Measurements from ENCODE around the gene ANKRD11.

The ANKRD11 gene

DNA sequence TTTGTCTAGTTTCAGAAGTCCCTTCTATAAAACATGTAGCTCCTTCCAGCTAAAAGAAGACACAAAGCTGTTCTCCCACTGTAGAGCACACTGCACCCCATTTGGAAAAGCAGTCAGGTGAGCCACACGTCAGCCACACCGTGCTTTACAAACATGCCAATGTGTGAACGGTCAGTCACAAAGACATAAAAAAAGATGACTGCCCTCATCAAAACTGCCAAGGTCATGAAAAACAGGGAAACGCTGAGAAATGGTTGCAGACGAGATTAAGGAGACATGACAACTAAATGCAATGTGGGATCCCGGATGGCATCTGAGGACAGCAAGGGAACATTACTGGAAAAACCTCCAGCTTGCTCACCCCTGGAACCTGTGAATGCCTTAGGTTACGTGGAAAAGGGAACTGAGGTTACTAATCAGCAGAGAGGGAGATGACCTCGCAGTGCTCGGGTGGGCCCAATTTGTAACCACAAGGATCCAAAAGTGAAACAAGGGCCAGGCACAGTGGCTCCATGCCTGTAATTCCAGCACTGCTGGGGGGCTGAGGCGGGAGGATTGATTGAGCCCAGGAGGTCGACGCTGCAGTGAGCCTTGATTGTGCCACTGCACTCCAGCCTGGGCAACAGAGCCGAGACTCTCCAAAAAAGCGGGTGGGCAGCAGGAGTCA, 8.1 kb downstream of the ANKRD11 start:
- peak overlapping the region; percentile 85 for H3K4ac ChIP-seq (ENCODE audit: low read depth, low read length)
- H3K36me3 ChIP-seq (ENCODE audit: control insufficient read depth in 1 of 2, insufficient read depth in 2 of 2, low read length in 2 of 2): peaks cover 0 to 6% of the 10 kb centered on the region in 2 experiments
- H3K18ac ChIP-seq (ENCODE audit: low read length): no peak overlapping the region
- no peak overlapping the region for H4K12ac ChIP-seq (ENCODE audit: low read depth, low read length)
- WGBS (ENCODE audit: extremely low coverage, insufficient coverage, insufficient read length): no CpG with 5 or more reads among the region's 14 CpGs
- H3K27ac ChIP-seq (ENCODE audit: low read depth, low read length): no peak overlapping the region
- no peak overlapping the region for H3K14ac ChIP-seq (ENCODE audit: low read length)
- H3K27me3 ChIP-seq (ENCODE audit: insufficient read depth, low read length): no peaks in the 10 kb centered on the region
- H4K8ac ChIP-seq (ENCODE audit: low read depth, low read length): no peak overlapping the region
- no peak overlapping the region for H2BK5ac ChIP-seq (ENCODE audit: low read depth, low read length, poor library complexity)
- no peaks in the 10 kb centered on the region for H3K79me1 ChIP-seq (ENCODE audit: low read length)
- no peaks in the 10 kb centered on the region for H3K9me3 ChIP-seq (ENCODE audit: insufficient read depth, low read depth, low read length)
- H3K9ac ChIP-seq (ENCODE audit: low read length): no peak overlapping the region
- no peak overlapping the region for H2BK12ac ChIP-seq (ENCODE audit: low read length)
- H3K4me2 ChIP-seq (ENCODE audit: low read length): no peak overlapping the region
- peaks cover 11 to 17% of the 10 kb centered on the region in 2 experiments for H3K4me1 ChIP-seq (ENCODE audit: control insufficient read depth in 1 of 2, insufficient read depth in 2 of 2, low read length in 2 of 2)
- H2AK5ac ChIP-seq (ENCODE audit: low read length): no peak overlapping the region
- H2AFZ ChIP-seq (ENCODE audit: insufficient read depth, low read length, poor library complexity): no peak overlapping the region
- DNase-seq: no peak
- H4K91ac ChIP-seq (ENCODE audit: low read depth, low read length): no peak overlapping the region
- no peak overlapping the region for H2BK120ac ChIP-seq (ENCODE audit: insufficient read depth, low read length, poor library complexity)
- H3K79me2 ChIP-seq (ENCODE audit: control insufficient read depth, insufficient read depth, low read length, poor library complexity): peaks cover 41% of the 10 kb centered on the region
- no peak overlapping the region for H3K4me3 ChIP-seq (ENCODE audit: low read depth, low read length)
- no peak overlapping the region for H3K23ac ChIP-seq (ENCODE audit: low read length)

DNA sequence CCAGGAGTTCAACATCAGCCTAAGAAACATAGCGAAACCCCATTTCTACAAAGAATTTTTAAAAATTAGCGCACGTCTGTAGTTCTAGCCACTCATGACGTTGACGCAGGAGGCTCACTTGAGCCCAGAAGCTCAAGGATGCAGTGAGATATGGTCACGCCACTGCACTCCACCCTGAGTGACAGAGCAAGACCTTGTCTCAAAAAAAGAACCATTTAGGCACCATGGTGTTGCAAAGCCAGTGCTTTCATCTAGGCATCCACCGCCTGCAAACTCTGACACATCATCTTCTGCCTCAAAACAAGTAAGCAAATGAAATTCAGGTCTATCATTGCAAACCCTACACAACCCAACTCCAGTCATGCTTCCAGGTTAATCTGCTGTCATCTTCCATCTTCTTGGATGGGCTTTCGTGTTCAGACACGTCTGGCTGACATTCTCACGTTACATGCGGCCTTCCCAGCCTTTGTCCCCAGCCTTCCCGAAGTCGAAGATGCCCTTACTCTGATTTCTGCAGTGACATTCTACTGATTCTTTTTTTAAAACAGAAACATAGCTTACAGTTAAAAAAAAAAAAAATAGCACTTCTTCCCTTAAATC, 8.9 kb downstream of the ANKRD11 start:
- peaks cover 11 to 18% of the 10 kb centered on the region in 2 experiments for H3K4me1 ChIP-seq (ENCODE audit: control insufficient read depth in 1 of 2, insufficient read depth in 2 of 2, low read length in 2 of 2)

GRCh38 chr16:89478576-89479221, 11.7 kb downstream of the ANKRD11 start:
- Histone ChIP-seq H4K12ac (ENCODE audit: low read depth, low read length) (no peak overlapping the region), H2BK12ac (ENCODE audit: low read length) (no peak overlapping the region), H3K4ac (ENCODE audit: low read depth, low read length) (peak overlapping the region; percentile 56), H3K27ac (ENCODE audit: low read depth, low read length) (no peak overlapping the region), H3K79me1 (ENCODE audit: low read length) (no peaks in the 10 kb centered on the region), H3K4me3 (ENCODE audit: low read depth, low read length) (no peak overlapping the region), H2AK5ac (ENCODE audit: low read length) (no peak overlapping the region), H3K18ac (ENCODE audit: low read length) (no peak overlapping the region), H3K36me3 (ENCODE audit: control insufficient read depth in 1 of 2, insufficient read depth in 2 of 2, low read length in 2 of 2) (peaks cover 0 to 4% of the 10 kb centered on the region in 2 experiments), H3K14ac (ENCODE audit: low read length) (no peak overlapping the region), H2AFZ (ENCODE audit: insufficient read depth, low read length, poor library complexity) (no peak overlapping the region), H3K23ac (ENCODE audit: low read length) (no peak overlapping the region), H3K9me3 (ENCODE audit: insufficient read depth, low read depth, low read length) (no peaks in the 10 kb centered on the region), H3K4me1 (ENCODE audit: control insufficient read depth in 1 of 2, insufficient read depth in 2 of 2, low read length in 2 of 2) (peaks cover 18 to 30% of the 10 kb centered on the region in 2 experiments), H2BK120ac (ENCODE audit: insufficient read depth, low read length, poor library complexity) (no peak overlapping the region), H4K91ac (ENCODE audit: low read depth, low read length) (no peak overlapping the region), H3K4me2 (ENCODE audit: low read length) (no peak overlapping the region), H4K8ac (ENCODE audit: low read depth, low read length) (no peak overlapping the region), H2BK5ac (ENCODE audit: low read depth, low read length, poor library complexity) (no peak overlapping the region), H3K79me2 (ENCODE audit: control insufficient read depth, insufficient read depth, low read length, poor library complexity) (peaks cover 45% of the 10 kb centered on the region), H3K9ac (ENCODE audit: low read length) (no peak overlapping the region), H3K27me3 (ENCODE audit: insufficient read depth, low read length) (no peaks in the 10 kb centered on the region)
- DNase-seq: peak; percentile 54 to 69
- no CpG with 5 or more reads among the region's 14 CpGs for WGBS (ENCODE audit: extremely low coverage, insufficient coverage, insufficient read length)

More for the DNA sequence above, 8.9 kb downstream of the ANKRD11 start:
- WGBS (ENCODE audit: extremely low coverage, insufficient coverage, insufficient read length): no CpG with 5 or more reads among the region's 13 CpGs
- no peak overlapping the region for H3K14ac ChIP-seq (ENCODE audit: low read length)
- no peak overlapping the region for H4K8ac ChIP-seq (ENCODE audit: low read depth, low read length)
- no peak overlapping the region for H3K23ac ChIP-seq (ENCODE audit: low read length)
- H3K79me2 ChIP-seq (ENCODE audit: control insufficient read depth, insufficient read depth, low read length, poor library complexity): peaks cover 43% of the 10 kb centered on the region
- H4K91ac ChIP-seq (ENCODE audit: low read depth, low read length): no peak overlapping the region
- no peak for DNase-seq
- no peak overlapping the region for H2AFZ ChIP-seq (ENCODE audit: insufficient read depth, low read length, poor library complexity)
- H2BK5ac ChIP-seq (ENCODE audit: low read depth, low read length, poor library complexity): no peak overlapping the region
- no peak overlapping the region for H3K4me2 ChIP-seq (ENCODE audit: low read length)
- peak overlapping the region; percentile 99 for H3K4ac ChIP-seq (ENCODE audit: low read depth, low read length)
- no peak overlapping the region for H2BK120ac ChIP-seq (ENCODE audit: insufficient read depth, low read length, poor library complexity)
- H3K27ac ChIP-seq (ENCODE audit: low read depth, low read length): no peak overlapping the region
- H3K4me3 ChIP-seq (ENCODE audit: low read depth, low read length): no peak overlapping the region
- no peaks in the 10 kb centered on the region for H3K79me1 ChIP-seq (ENCODE audit: low read length)
- H3K36me3 ChIP-seq (ENCODE audit: control insufficient read depth in 1 of 2, insufficient read depth in 2 of 2, low read length in 2 of 2): peaks cover 0 to 6% of the 10 kb centered on the region in 2 experiments
- no peak overlapping the region for H3K18ac ChIP-seq (ENCODE audit: low read length)
- no peak overlapping the region for H2AK5ac ChIP-seq (ENCODE audit: low read length)
- no peak overlapping the region for H4K12ac ChIP-seq (ENCODE audit: low read depth, low read length)
- H2BK12ac ChIP-seq (ENCODE audit: low read length): no peak overlapping the region
- no peak overlapping the region for H3K9ac ChIP-seq (ENCODE audit: low read length)
- H3K9me3 ChIP-seq (ENCODE audit: insufficient read depth, low read depth, low read length): no peaks in the 10 kb centered on the region
- no peaks in the 10 kb centered on the region for H3K27me3 ChIP-seq (ENCODE audit: insufficient read depth, low read length)

DNA sequence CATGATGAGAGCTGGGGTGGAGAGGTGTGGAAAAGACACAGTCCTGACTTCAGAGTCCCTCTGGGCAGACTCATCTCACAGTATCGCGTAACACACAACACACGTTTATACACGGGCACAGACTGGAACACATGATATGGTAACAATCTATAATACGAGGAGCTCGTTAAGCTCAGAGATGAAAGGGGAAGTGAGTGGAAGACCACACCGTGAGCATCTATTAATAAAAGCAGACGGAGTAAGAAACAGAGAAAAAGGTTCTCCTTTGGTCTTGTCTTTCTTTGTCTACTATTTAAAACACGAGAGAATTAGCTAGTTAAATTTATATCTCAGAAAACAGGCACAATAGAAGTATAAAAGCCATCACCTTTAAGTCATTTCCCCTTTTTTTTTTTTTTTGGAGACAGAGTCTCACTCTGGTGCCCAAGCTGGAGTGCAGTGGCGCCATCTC, 13.5 kb downstream of the ANKRD11 start:
- no peak overlapping the region for H2BK5ac ChIP-seq (ENCODE audit: low read depth, low read length, poor library complexity)
- H4K12ac ChIP-seq (ENCODE audit: low read depth, low read length): no peak overlapping the region
- peaks cover 22 to 43% of the 10 kb centered on the region in 2 experiments for H3K4me1 ChIP-seq (ENCODE audit: control insufficient read depth in 1 of 2, insufficient read depth in 2 of 2, low read length in 2 of 2)
- H3K14ac ChIP-seq (ENCODE audit: low read length): no peak overlapping the region
- H3K4ac ChIP-seq (ENCODE audit: low read depth, low read length): peak overlapping the region; percentile 50
- H2BK120ac ChIP-seq (ENCODE audit: insufficient read depth, low read length, poor library complexity): no peak overlapping the region
- H3K4me3 ChIP-seq (ENCODE audit: low read depth, low read length): no peak overlapping the region
- no peak overlapping the region for H2AK5ac ChIP-seq (ENCODE audit: low read length)
- no peak overlapping the region for H3K4me2 ChIP-seq (ENCODE audit: low read length)
- no peaks in the 10 kb centered on the region for H3K36me3 ChIP-seq (ENCODE audit: control insufficient read depth in 1 of 2, insufficient read depth in 2 of 2, low read length in 2 of 2)
- H3K18ac ChIP-seq (ENCODE audit: low read length): no peak overlapping the region
- no peaks in the 10 kb centered on the region for H3K79me1 ChIP-seq (ENCODE audit: low read length)
- no peak overlapping the region for H4K91ac ChIP-seq (ENCODE audit: low read depth, low read length)
- WGBS (ENCODE audit: extremely low coverage, insufficient coverage, insufficient read length): no CpG with 5 or more reads among the region's 10 CpGs
- H4K8ac ChIP-seq (ENCODE audit: low read depth, low read length): no peak overlapping the region
- H2BK12ac ChIP-seq (ENCODE audit: low read length): no peak overlapping the region
- H3K27me3 ChIP-seq (ENCODE audit: insufficient read depth, low read length): no peaks in the 10 kb centered on the region
- no peak for DNase-seq
- H3K79me2 ChIP-seq (ENCODE audit: control insufficient read depth, insufficient read depth, low read length, poor library complexity): peaks cover 43% of the 10 kb centered on the region
- no peak overlapping the region for H3K9ac ChIP-seq (ENCODE audit: low read length)
- no peak overlapping the region for H2AFZ ChIP-seq (ENCODE audit: insufficient read depth, low read length, poor library complexity)
- H3K23ac ChIP-seq (ENCODE audit: low read length): no peak overlapping the region
- no peak overlapping the region for H3K27ac ChIP-seq (ENCODE audit: low read depth, low read length)
- no peaks in the 10 kb centered on the region for H3K9me3 ChIP-seq (ENCODE audit: insufficient read depth, low read depth, low read length)

Data from trophoblast cell (in vitro differentiated cells and primary cell).